GM12891 (cell line): ENCODE results near the gene TCF7L2.

ENCODE experiments used
- DNase-seq: peaks from one replicate; pipeline ENCODE4 v3.0.0; 2011; ENCODE audit warnings: low spot score; ENCODE audit not compliant: insufficient read length
- FAIRE-seq: peaks from 2 replicates; lab custom pipeline; 2011; peaks lifted over from hg19 to GRCh38; lab: Jason Lieb, UNC
- PAX5 ChIP-seq: IDR thresholded peaks from 2 replicates; pipeline ENCODE4 v1.6.1; 2011; ENCODE audit warnings: low read length, moderate library complexity, mild to moderate bottlenecking; ENCODE audit not compliant: insufficient read depth, severe bottlenecking
- POLR2A ChIP-seq: IDR thresholded peaks from 2 replicates; pipeline ENCODE4 v1.6.1; 2011; ENCODE audit warnings: low read depth, low read length, control low read depth
- POLR2AphosphoS5 ChIP-seq: IDR thresholded peaks from 2 replicates; pipeline ENCODE4 v1.6.1; 2011; ENCODE audit warnings: low read depth, low read length, control low read depth
- POU2F2 ChIP-seq: IDR thresholded peaks from 2 replicates; pipeline ENCODE4 v1.6.1; 2011; ENCODE audit warnings: low read depth, mild to moderate bottlenecking, control low read depth, low read length, moderate library complexity
- SPI1 ChIP-seq: IDR thresholded peaks from 2 replicates; pipeline ENCODE4 v1.6.1; 2011; ENCODE audit warnings: low read depth, low read length, control low read depth
- TAF1 ChIP-seq: IDR thresholded peaks from 2 replicates; pipeline ENCODE4 v1.6.1; 2011; ENCODE audit warnings: low read depth, low read length, control low read depth

TCF7L2 gene

GRCh38 chr10:112988839-112989406 lies 38.9 kb downstream of the TCF7L2 start:
- DNase-seq (no peak), FAIRE-seq (no peak)
- TF ChIP-seq POLR2AphosphoS5 (no peak), POLR2A (no peak), POU2F2 (no peak), SPI1 (no peak), TAF1 (no peak), PAX5 (no peak)

- DNase-seq (no peak), FAIRE-seq (no peak)
- TF ChIP-seq POU2F2, result no peak
- TF ChIP-seq PAX5, result no peak
- TF ChIP-seq POLR2AphosphoS5, result no peak
- TF ChIP-seq TAF1, result no peak
- TF ChIP-seq SPI1, result no peak
- TF ChIP-seq POLR2A, result no peak
These were observed 39.8 kb downstream of the TCF7L2 start for GRCh38 chr10:112989826-112990225.

DNA sequence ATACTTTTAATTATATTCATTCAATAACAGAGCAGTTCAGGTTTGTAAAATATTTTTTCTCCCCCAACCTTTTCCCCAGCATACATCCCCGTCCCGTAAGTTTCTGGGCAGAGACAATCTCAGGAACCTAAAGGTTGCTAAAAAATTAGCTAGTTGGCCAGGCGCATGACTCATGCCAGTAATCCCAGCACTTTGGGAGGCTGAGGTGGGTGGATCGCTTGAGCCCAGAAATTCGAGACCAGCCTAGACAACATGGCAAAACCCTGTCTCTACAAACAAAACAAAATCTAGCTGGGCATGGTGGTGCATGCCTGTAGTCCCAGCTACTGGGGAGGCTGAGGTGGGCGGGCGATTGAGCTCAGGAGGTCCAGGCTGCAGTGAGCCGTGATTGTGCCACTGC lies 40.2 kb downstream of the TCF7L2 start:
- TF ChIP-seq TAF1 (no peak), POU2F2 (no peak), PAX5 (no peak), POLR2AphosphoS5 (no peak), POLR2A (no peak), SPI1 (no peak)
- FAIRE-seq (no peak), DNase-seq (no peak)

- TF ChIP-seq POLR2AphosphoS5, result no peak
- TF ChIP-seq POU2F2, result no peak
- TF ChIP-seq PAX5, result no peak
- TF ChIP-seq TAF1, result no peak
- TF ChIP-seq POLR2A, result no peak
- no peak for TF ChIP-seq SPI1
- DNase-seq (no peak), FAIRE-seq (no peak)
These were observed 41.9 kb downstream of the TCF7L2 start for GRCh38 chr10:112991888-112992491.

- no peak for TF ChIP-seq TAF1
- no peak for TF ChIP-seq POU2F2
- TF ChIP-seq POLR2A, result no peak
- peak; percentile 49; the same call in 1 of the 2 replicates for TF ChIP-seq SPI1
- TF ChIP-seq PAX5, result no peak
- TF ChIP-seq POLR2AphosphoS5, result no peak
- DNase-seq, result no peak
- no peak for FAIRE-seq
These were observed 46.4 kb downstream of the TCF7L2 start for GRCh38 chr10:112996462-112996861.

DNA sequence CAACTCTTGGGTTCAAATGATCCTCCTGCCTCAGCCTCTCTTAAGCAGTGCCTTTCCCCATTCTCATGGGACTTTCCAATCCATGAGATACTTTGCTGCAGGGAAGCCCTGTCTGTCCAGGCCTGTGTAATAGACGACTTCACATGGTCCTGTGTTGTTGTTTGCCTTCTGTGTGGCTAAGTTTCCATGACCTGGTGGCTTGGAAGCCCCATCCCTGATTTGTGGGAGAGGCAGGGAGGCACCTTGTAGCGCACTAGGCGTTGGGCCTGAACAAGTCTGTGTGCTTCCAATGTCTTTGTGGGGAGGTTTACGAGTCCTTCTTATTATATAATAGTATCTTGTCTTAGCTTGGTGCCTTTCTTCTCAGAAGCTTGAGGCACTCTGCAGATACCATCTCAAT lies 49.1 kb downstream of the TCF7L2 start:
- FAIRE-seq (no peak), DNase-seq (no peak)
- TF ChIP-seq POLR2AphosphoS5, result no peak
- no peak for TF ChIP-seq TAF1
- no peak for TF ChIP-seq SPI1
- TF ChIP-seq PAX5, result no peak
- TF ChIP-seq POLR2A, result no peak
- no peak for TF ChIP-seq POU2F2

DNA sequence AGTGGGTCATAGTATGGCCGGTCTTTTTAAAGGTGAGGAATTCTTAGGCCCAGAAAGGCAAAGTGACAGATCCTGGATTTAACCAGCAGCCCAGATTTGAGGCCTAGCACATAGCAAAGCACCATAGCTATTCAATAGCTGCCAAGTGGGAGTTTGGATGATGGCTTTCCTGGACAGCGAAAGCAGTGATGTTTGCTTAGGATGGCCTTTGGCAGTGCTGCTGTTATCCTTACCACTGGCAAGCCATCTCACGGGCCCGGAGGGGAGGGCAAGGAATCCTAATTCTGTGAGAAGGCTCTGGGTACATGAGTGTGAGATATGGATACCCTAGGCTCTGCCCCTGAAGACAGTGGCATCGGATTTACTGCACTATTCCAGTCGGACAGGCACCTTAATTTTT lies 50.4 kb downstream of the TCF7L2 start:
- TF ChIP-seq PAX5 (no peak), POU2F2 (no peak), TAF1 (no peak), POLR2A (no peak), POLR2AphosphoS5 (no peak), SPI1 (no peak)
- FAIRE-seq, result no peak
- no peak for DNase-seq

DNA sequence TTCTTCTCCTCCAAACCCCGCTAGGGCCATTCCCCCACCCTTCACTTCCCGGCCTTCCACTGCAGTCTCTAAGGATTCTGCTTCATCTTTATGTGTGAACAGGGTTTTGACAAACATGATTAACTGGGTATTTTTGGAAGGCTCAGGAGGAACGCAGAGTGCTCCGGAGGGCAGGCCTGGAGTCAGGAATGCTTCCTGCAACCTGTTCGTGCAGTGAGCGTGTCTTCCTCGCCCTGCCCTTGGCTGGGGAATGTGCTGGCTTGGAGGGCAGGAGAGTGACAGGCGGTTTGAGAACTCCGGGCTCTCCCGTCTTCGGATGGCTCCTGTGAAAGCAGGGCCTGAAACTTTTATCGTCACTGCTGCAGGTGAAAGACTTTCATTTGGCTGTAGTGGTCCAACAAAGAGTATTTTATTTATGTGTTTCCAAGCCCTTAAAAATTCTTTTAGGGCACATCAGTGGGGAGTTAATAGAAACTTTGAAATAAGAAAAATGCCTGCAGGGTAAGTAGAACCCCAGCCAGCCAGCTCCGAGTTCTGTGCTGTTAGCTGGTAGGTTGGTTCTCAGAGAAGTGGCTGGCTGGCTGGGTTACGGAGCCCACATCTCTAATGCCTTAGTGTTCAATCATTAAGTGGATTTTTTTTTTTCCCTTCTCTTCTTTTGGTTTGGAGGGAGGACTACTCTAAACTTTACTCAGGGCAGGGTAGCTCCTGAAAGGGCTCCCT lies 51.0 kb downstream of the TCF7L2 start:
- no peak for TF ChIP-seq SPI1
- TF ChIP-seq POLR2A, result no peak
- TF ChIP-seq POU2F2, result no peak
- TF ChIP-seq POLR2AphosphoS5, result no peak
- TF ChIP-seq PAX5, result no peak
- TF ChIP-seq TAF1, result no peak
- no peak for FAIRE-seq
- no peak for DNase-seq

- DNase-seq (no peak), FAIRE-seq (no peak)
- no peak for TF ChIP-seq POLR2AphosphoS5
- TF ChIP-seq PAX5, result no peak
- TF ChIP-seq TAF1, result no peak
- no peak for TF ChIP-seq POLR2A
These were observed 51.8 kb downstream of the TCF7L2 start for GRCh38 chr10:113001599-113002448.

GRCh38 chr10:113002449-113002777 lies 52.4 kb downstream of the TCF7L2 start:
- DNase-seq (no peak), FAIRE-seq (no peak)
- no peak for TF ChIP-seq POLR2AphosphoS5
- TF ChIP-seq PAX5, result no peak
- no peak for TF ChIP-seq POLR2A
- no peak for TF ChIP-seq SPI1
- TF ChIP-seq POU2F2, result no peak
- TF ChIP-seq TAF1, result no peak
